Neuron (in vitro differentiated cells): Measurements from ENCODE around the gene LARP4B.
"Not testable (repeated sequence)": the region's sequence is repeated elsewhere in the genome, so short reads cannot be mapped to it uniquely, and the experiment has no call there.

Experiments
- H2AFZ ChIP-seq: one replicate; pipeline ENCODE4 v1.6.1; 2013; ENCODE audit warnings: low read depth, mild to moderate bottlenecking, inconsistent platforms, low read length, moderate library complexity
- H3K27me3 ChIP-seq: one replicate; pipeline ENCODE4 v1.6.1; 2013; ENCODE audit warnings: low read length; ENCODE audit not compliant: insufficient read depth
- H3K36me3 ChIP-seq: one replicate; pipeline ENCODE4 v1.6.1; 2013; ENCODE audit warnings: low read length; ENCODE audit not compliant: insufficient read depth
- H3K4me1 ChIP-seq: one replicate; pipeline ENCODE4 v1.6.1; 2013; ENCODE audit warnings: low read length; ENCODE audit not compliant: insufficient read depth
- H3K4me3 ChIP-seq: 2 replicates; pipeline ENCODE4 v1.5.1; 2013; ENCODE audit warnings: mild to moderate bottlenecking, low read length, moderate library complexity
- H3K9me3 ChIP-seq: one replicate; pipeline ENCODE4 v1.6.1; 2013; ENCODE audit warnings: low read length

LARP4B gene

GRCh38 chr10:773562-774161 is 157.8 kb downstream of the LARP4B start:
- Histone ChIP-seq H3K4me3 (no peak overlapping the region), H3K36me3 (no peaks in the 10 kb centered on the region), H3K27me3 (no peaks in the 10 kb centered on the region), H2AFZ (no peak overlapping the region), H3K4me1 (no peaks in the 10 kb centered on the region), H3K9me3 (peaks cover 6% of the 10 kb centered on the region)

DNA sequence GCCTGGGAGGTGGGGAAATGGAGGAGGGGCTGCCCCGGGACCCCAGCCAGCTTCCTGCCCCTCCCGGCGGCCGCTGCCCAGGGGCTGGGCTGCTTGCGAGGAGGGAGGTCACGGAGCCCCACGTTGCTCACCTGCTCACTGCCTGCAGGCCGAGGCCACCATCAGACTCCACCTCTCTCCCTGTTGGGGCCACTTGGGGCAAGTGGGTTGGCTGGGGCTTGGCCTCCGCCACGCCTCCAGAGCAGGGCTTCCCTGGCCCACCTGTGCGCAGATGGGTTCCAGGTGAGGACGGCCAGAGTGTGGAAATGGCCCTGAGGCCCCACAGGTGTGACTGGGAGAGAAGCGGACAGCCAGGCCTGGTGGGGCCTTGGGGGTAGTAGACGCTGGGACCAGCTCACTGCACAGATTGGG is 159.3 kb downstream of the LARP4B start:
- no peak overlapping the region for H2AFZ ChIP-seq
- H3K9me3 ChIP-seq = peaks cover 6% of the 10 kb centered on the region
- no peaks in the 10 kb centered on the region for H3K4me1 ChIP-seq
- H3K36me3 ChIP-seq = no peaks in the 10 kb centered on the region
- H3K27me3 ChIP-seq = no peaks in the 10 kb centered on the region
- no peak overlapping the region for H3K4me3 ChIP-seq

DNA sequence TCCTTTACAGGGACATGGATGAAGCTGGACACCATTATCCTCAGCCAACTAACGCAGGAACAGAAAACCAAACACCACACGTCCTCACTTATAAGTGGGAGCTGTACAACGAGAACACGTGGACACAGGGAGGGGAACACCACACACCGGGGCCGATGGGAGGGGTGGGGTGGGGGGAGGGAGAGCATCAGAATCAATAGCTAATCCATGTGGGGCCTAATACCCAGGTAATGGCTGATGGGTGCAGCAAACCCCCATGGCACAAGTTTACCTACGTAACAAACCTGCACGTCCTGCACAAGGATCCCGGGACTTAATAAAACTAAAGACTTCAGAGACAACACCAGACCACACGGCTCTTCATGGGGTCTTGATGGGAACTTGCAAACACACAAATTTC is 159.9 kb downstream of the LARP4B start:
- H3K9me3 ChIP-seq = peaks cover 3% of the 10 kb centered on the region
- H2AFZ ChIP-seq = no peak overlapping the region
- H3K27me3 ChIP-seq = no peaks in the 10 kb centered on the region
- H3K4me3 ChIP-seq = no peak overlapping the region
- no peaks in the 10 kb centered on the region for H3K4me1 ChIP-seq
- no peaks in the 10 kb centered on the region for H3K36me3 ChIP-seq

DNA sequence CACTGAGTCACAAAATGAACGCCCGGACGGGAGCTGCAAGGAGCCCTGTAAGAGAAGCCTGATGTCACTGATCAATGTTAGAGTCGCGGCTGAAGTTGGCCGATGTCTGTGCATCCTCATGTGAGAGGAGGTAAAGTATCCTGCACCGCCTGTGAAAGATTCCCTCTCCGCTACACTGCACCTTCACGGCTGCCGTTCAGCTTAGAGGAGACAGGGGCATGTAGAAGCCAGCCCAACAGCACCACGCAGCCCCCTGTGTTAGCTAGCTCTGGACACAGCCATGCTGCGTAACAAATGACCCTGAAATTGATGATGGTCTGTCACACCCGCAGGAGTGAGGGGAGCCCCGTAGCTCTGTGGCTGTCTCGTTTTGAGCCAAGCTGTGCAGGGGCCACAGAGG is 160.5 kb downstream of the LARP4B start:
- Histone ChIP-seq H3K36me3 (no peaks in the 10 kb centered on the region), H2AFZ (no peak overlapping the region), H3K4me1 (no peaks in the 10 kb centered on the region), H3K4me3 (no peak overlapping the region), H3K27me3 (no peaks in the 10 kb centered on the region), H3K9me3 (peaks cover 3% of the 10 kb centered on the region)

DNA sequence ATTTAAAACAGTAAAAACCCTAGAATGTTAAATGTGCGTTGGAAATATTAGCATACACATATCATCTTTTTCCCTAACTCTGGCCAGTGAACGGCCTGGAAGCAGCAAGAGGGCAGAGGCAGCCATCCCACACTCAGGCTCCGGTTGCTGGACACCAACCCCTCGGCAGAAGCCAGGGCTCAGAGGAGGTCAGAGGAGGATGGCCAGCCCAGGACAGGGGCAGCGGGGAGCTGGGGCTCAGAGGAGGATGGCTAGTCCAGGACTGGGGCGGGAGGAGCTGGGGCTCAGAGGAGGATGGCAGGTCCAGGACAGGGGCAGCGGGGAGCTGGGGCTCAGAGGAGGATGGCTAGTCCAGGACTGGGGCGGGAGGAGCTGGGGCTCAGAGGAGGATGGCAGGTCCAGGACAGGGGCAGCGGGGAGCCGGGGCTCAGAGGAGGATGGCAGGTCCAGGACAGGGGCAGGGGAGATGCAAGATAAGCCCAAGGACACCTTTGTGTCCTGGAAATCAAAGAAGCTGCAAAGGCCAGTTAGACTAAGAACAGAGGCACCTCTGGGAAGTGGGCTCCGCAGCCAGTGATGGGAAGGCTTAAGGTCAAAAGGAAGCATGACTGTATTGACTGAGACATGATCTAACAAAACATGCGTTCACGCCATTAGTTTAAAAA is 161.3 kb downstream of the LARP4B start:
- H3K4me3 ChIP-seq, H3K4me1 ChIP-seq, H3K9me3 ChIP-seq, H2AFZ ChIP-seq, H3K36me3 ChIP-seq, H3K27me3 ChIP-seq: not testable (repeated sequence)

DNA sequence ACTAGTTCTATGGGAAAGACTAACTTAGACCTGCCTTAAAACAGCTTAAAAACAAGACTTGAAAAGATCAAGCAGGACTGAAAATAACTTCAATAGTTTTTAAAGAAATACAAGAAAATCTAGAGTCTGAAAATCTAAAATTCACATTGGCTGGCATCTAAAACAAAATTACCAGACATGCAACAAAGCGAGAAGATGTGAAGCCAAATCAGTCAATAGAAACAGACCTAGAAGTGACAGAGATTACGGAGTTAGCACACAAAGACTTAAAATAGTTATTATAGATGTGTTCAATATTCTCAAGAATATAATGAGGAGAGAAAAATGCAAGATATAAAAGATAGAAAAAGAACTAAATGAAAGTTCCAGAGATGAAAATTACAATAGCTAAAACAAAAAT is 163.7 kb downstream of the LARP4B start:
- Histone ChIP-seq H3K27me3 (no peaks in the 10 kb centered on the region), H3K4me1 (no peaks in the 10 kb centered on the region), H2AFZ (no peak overlapping the region), H3K9me3 (peaks cover 3% of the 10 kb centered on the region), H3K36me3 (no peaks in the 10 kb centered on the region), H3K4me3 (no peak overlapping the region)

GRCh38 chr10:767211-767610 is 164.3 kb downstream of the LARP4B start:
- H3K4me3 ChIP-seq = no peak overlapping the region
- H3K9me3 ChIP-seq = peaks cover 3% of the 10 kb centered on the region

GRCh38 chr10:761376-761775 is 170.1 kb downstream of the LARP4B start:
- peaks cover 11% of the 10 kb centered on the region for H3K9me3 ChIP-seq
- H3K27me3 ChIP-seq = no peaks in the 10 kb centered on the region
- H3K4me1 ChIP-seq = no peaks in the 10 kb centered on the region
- H2AFZ ChIP-seq = no peak overlapping the region
- no peak overlapping the region for H3K4me3 ChIP-seq
- H3K36me3 ChIP-seq = no peaks in the 10 kb centered on the region

More at GRCh38 chr10:767211-767610, 164.3 kb downstream of the LARP4B start:
- Histone ChIP-seq H3K36me3 (no peaks in the 10 kb centered on the region), H3K4me1 (no peaks in the 10 kb centered on the region), H2AFZ (no peak overlapping the region), H3K27me3 (no peaks in the 10 kb centered on the region)

- no peaks in the 10 kb centered on the region for H3K4me1 ChIP-seq
- H3K9me3 ChIP-seq = peaks cover 11% of the 10 kb centered on the region
- no peaks in the 10 kb centered on the region for H3K36me3 ChIP-seq
- no peak overlapping the region for H2AFZ ChIP-seq
- H3K4me3 ChIP-seq = no peak overlapping the region
- H3K27me3 ChIP-seq = no peaks in the 10 kb centered on the region
Measured at GRCh38 chr10:760622-761021, 170.9 kb downstream of the LARP4B start.

DNA sequence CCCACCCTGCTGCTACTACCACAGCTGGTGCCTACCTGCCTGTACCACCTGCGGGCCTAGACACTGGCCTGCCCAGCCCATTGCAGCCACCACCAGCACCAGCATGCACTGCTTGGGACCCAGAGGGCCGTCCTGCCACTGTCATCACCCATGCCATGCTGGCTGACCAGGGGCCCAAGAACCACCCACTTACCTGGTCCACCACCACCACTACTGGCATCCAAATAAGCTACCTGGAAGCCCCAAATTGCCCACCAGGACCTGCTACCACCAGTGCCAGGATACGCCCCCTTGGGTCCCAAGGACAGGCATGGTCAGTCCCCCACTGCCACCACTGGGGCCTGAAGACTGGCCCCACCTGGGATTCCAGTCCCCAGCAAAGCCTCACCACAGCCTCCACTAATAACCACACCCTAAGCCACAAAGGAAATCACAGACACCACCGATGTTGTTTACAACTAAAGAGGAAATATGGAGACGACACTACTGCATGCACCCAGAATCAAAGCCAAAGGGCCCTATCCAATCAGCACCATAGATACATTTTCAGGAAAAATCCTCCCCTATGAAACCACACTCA is 171.5 kb downstream of the LARP4B start:
- Histone ChIP-seq H3K36me3 (no peaks in the 10 kb centered on the region), H2AFZ (no peak overlapping the region), H3K4me1 (no peaks in the 10 kb centered on the region), H3K4me3 (no peak overlapping the region), H3K9me3 (peaks cover 11% of the 10 kb centered on the region), H3K27me3 (no peaks in the 10 kb centered on the region)
